ENCODE results near the gene NAMPT.
"Not testable (repeated sequence)": the region's sequence is repeated elsewhere in the genome, so short reads cannot be mapped to it uniquely, and the experiment has no call there.

NAMPT gene

GRCh38 chr7:106231856-106232490 is 52.8 kb downstream of the NAMPT start:
- no peak for DNase-seq

- no peak for DNase-seq
These were observed 58.9 kb downstream of the NAMPT start for GRCh38 chr7:106225856-106226255.

- DNase-seq: no peak
These were observed 60.0 kb downstream of the NAMPT start for GRCh38 chr7:106224797-106225196.

- DNase-seq: no peak
These were observed 61.6 kb downstream of the NAMPT start for GRCh38 chr7:106223156-106223555.

- no peak for DNase-seq
These were observed 62.2 kb downstream of the NAMPT start for GRCh38 chr7:106222545-106222944.

GRCh38 chr7:106220307-106220706 is 64.5 kb downstream of the NAMPT start:
- DNase-seq: no peak

- DNase-seq: no peak
These were observed 65.6 kb downstream of the NAMPT start for GRCh38 chr7:106219170-106219569.

- no peak for DNase-seq
These were observed 66.2 kb downstream of the NAMPT start for GRCh38 chr7:106218546-106218945.

- DNase-seq: no peak
These were observed 67.8 kb downstream of the NAMPT start for GRCh38 chr7:106216923-106217542.

- DNase-seq: no peak
These were observed 68.3 kb downstream of the NAMPT start for GRCh38 chr7:106216517-106216922.

- no peak for DNase-seq
These were observed 68.8 kb downstream of the NAMPT start for GRCh38 chr7:106215868-106216516.

- DNase-seq: not testable (repeated sequence)
These were observed 75.8 kb downstream of the NAMPT start for GRCh38 chr7:106208944-106209343.

GRCh38 chr7:106206826-106207541 is 77.8 kb downstream of the NAMPT start:
- no peak for DNase-seq

- no peak for DNase-seq
These were observed 79.1 kb downstream of the NAMPT start for GRCh38 chr7:106205621-106206222.

GRCh38 chr7:106203473-106203872 is 81.3 kb downstream of the NAMPT start:
- DNase-seq: no peak

- no peak for DNase-seq
These were observed 83.6 kb downstream of the NAMPT start for GRCh38 chr7:106201164-106201563.

GRCh38 chr7:106199813-106200364 is 84.9 kb downstream of the NAMPT start:
- no peak for DNase-seq

GRCh38 chr7:106199024-106199423 is 85.8 kb downstream of the NAMPT start:
- DNase-seq: no peak

Measured in amygdala (tissue), 56 donors.